ENCODE data around the gene IL36G.

DNA sequence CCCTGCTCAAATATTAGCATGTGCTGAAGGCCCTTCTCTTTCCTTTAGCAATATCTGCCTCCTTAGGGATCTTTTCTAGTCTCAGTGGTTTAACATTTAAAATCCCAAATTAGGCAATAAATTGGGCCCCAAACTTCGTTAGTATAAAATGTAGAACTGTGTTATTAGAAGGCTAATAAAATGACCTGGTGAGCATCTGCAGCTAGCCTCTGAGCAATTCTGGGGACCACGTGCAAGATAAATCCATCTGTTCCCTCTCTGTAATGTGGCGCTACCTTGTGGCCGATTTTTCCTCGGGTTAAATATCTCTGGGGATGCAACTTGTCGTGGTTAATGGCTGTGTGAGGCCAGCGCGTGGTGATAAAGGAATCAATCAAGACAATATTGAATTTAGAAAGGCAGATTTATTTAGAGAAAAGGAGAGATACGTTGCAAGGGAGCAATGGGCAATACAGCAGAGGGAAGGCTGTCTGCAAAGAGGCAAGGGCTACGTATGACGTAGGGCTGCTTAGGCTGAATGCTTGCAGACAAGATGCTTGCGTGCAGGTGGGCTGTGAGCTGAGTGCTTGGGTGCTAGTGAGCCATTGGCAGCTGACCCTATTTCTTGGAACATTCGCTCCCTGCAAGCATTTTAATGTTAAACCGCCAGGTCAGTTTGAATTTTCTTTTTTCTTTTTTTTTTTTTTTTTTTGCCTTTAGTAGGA is 18.5 kb upstream of the IL36G start:
- TF ChIP-seq, protein P1, sequence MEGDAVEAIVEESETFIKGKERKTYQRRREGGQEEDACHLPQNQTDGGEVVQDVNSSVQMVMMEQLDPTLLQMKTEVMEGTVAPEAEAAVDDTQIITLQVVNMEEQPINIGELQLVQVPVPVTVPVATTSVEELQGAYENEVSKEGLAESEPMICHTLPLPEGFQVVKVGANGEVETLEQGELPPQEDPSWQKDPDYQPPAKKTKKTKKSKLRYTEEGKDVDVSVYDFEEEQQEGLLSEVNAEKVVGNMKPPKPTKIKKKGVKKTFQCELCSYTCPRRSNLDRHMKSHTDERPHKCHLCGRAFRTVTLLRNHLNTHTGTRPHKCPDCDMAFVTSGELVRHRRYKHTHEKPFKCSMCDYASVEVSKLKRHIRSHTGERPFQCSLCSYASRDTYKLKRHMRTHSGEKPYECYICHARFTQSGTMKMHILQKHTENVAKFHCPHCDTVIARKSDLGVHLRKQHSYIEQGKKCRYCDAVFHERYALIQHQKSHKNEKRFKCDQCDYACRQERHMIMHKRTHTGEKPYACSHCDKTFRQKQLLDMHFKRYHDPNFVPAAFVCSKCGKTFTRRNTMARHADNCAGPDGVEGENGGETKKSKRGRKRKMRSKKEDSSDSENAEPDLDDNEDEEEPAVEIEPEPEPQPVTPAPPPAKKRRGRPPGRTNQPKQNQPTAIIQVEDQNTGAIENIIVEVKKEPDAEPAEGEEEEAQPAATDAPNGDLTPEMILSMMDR (conservative IDR thresholded peaks at IDR 0.05; ENCODE audit: low read length): peak; percentile 63
- TF ChIP-seq EZH2phosphoT487 (IDR thresholded peaks at IDR 0.05; ENCODE audit: borderline replicate concordance, low read depth, low read length): no peak
